HepG2 (cell line): Measurements from ENCODE around the gene MIA3. TPM values are rescaled to one million over a fixed set of nuclear protein-coding genes. Genes with fewer than 3 reads are reported as not detected.
A peak's percentile ranks its signal among the peaks of the same experiment; 100 is the strongest.

ENCODE experiments used
- AHR ChIP-seq: IDR thresholded peaks from 2 replicates; pipeline ENCODE4 v1.6.1; 2018; ENCODE audit warnings: missing genetic modification reagents, missing compliant biosample characterization
- ARNTL ChIP-seq: sonication (generic); formaldehyde crosslinking; IDR thresholded peaks from 2 replicates; pipeline ENCODE4 v1.4.0; 2020; ENCODE audit warnings: mild to moderate bottlenecking, missing genetic modification reagents
- NFIB ChIP-seq: sonication (generic); formaldehyde crosslinking; IDR thresholded peaks from 2 replicates; pipeline ENCODE4 v1.9.0; 2021; ENCODE audit warnings: missing genetic modification reagents, mild to moderate bottlenecking, borderline replicate concordance
- NPAS2 ChIP-seq: sonication (generic); formaldehyde crosslinking; IDR thresholded peaks from 2 replicates; pipeline ENCODE4 v1.8.0; 2022; ENCODE audit warnings: mild to moderate bottlenecking, missing genetic modification reagents, borderline replicate concordance
- POGK ChIP-seq: sonication (generic); formaldehyde crosslinking; conservative IDR thresholded peaks from 2 replicates; pipeline ENCODE4 v1.8.0; 2022; ENCODE audit warnings: mild to moderate bottlenecking, moderate library complexity, missing genetic modification reagents
- POGZ ChIP-seq: sonication (generic); formaldehyde crosslinking; IDR thresholded peaks from 2 replicates; pipeline ENCODE4 v1.4.0; 2020; ENCODE audit warnings: mild to moderate bottlenecking, missing genetic modification reagents
- PRDM10 ChIP-seq: sonication (generic); formaldehyde crosslinking; IDR thresholded peaks from 2 replicates; pipeline ENCODE4 v1.4.0; 2020; ENCODE audit warnings: low read depth, missing genetic modification reagents
- SP2 ChIP-seq: sonication (generic); formaldehyde crosslinking; IDR thresholded peaks from 2 replicates; pipeline ENCODE4 v1.5.1; 2020; ENCODE audit warnings: mild to moderate bottlenecking, missing genetic modification reagents
- ZNF362 ChIP-seq: sonication (generic); formaldehyde crosslinking; IDR thresholded peaks from 2 replicates; pipeline ENCODE4 v1.4.0; 2020; ENCODE audit warnings: missing genetic modification reagents, mild to moderate bottlenecking, borderline replicate concordance
- ZNF407 ChIP-seq: sonication (generic); formaldehyde crosslinking; IDR thresholded peaks from one replicate; pipeline ENCODE4 v1.5.1; 2020; ENCODE audit warnings: mild to moderate bottlenecking, missing genetic modification reagents; ENCODE audit errors: not compliant biosample characterization
- ZNF629 ChIP-seq: sonication (generic); formaldehyde crosslinking; conservative IDR thresholded peaks from 2 replicates; pipeline ENCODE4 v1.5.0; 2020; ENCODE audit warnings: missing genetic modification reagents
- ZNF703 ChIP-seq: sonication (generic); formaldehyde crosslinking; IDR thresholded peaks from 2 replicates; pipeline ENCODE4 v1.5.1; 2020; ENCODE audit warnings: missing genetic modification reagents, mild to moderate bottlenecking, moderate library complexity, borderline replicate concordance
- ZNF780A ChIP-seq: sonication (generic); formaldehyde crosslinking; IDR thresholded peaks from 2 replicates; pipeline ENCODE4 v1.8.0; 2022; ENCODE audit warnings: mild to moderate bottlenecking, missing genetic modification reagents, moderate library complexity
- polyA plus RNA-seq, 8 experiments: library from polyadenylated mRNA; depleted of rRNA in 3 of 8; stranded (reverse) in 7 of 8; unstranded in 1 of 8; fragments of >200 nt; fragmentation: Illumina TruSeq in 4 of 8; extraction: Trizol in 4 of 8; gene quantifications; 2 replicates each; pipeline versions ENCODE4 v1.2.1 to v1.2.3, GENCODE V29; 2011 to 2016; ENCODE audit warnings: low read depth in 4 of 8, missing spikeins in 1 of 8, mixed read lengths in 1 of 8; ENCODE audit not compliant: insufficient read depth in 1 of 8
- total RNA-seq, 5 experiments: library from RNA; depleted of rRNA; stranded (reverse); fragments of >200 nt; fragmentation: Illumina TruSeq; extraction: Trizol; gene quantifications; 2 replicates each; pipeline ENCODE4 v1.2.3, GENCODE V29; 2016; ENCODE audit warnings: low read depth in 1 of 5

The MIA3 gene
- total and polyA plus RNA-seq, 2 of the 13 experiments (the other 11 are each of a cell fraction or from before 2014, with no cell fraction given): 45.6 to 48.7 TPM

- TF ChIP-seq ZNF407 (CRISPR knock-in tag) (no peak), NFIB (CRISPR knock-in tag) (no peak), ZNF629 (CRISPR knock-in tag) (no peak), SP2 (CRISPR knock-in tag) (peak; percentile 70), POGK (CRISPR knock-in tag) (no peak), ZNF362 (CRISPR knock-in tag) (no peak), ARNTL (CRISPR knock-in tag) (no peak), PRDM10 (CRISPR knock-in tag) (peak; percentile 91), NPAS2 (CRISPR knock-in tag) (no peak), ZNF780A (CRISPR knock-in tag) (no peak), ZNF703 (CRISPR knock-in tag) (no peak), POGZ (CRISPR knock-in tag) (peak; percentile 49; the same call in 1 of the 2 replicates), AHR (CRISPR knock-in tag) (no peak)
Observed at GRCh38 chr1:222589462-222590302, 28.2 kb upstream of the MIA3 start, which contains the start of gene TAF1A (continued).
